HEK293T (cell line): ENCODE measurements around the gene CDADC1.

ENCODE experiments used
- ARNT ChIP-seq: fragments of 450-650 bp; IDR thresholded peaks from 2 replicates; pipeline ENCODE4 v1.6.1; 2017; ENCODE audit warnings: mild to moderate bottlenecking
- BHLHE40 ChIP-seq: fragments of 450-650 bp; IDR thresholded peaks from 2 replicates; pipeline ENCODE4 v1.6.1; 2016; ENCODE audit warnings: mild to moderate bottlenecking, moderate library complexity, borderline replicate concordance
- ELF4 ChIP-seq: fragments of 450-650 bp; IDR thresholded peaks from 2 replicates; pipeline ENCODE4 v1.6.1; 2017; ENCODE audit warnings: antibody characterized with exemption
- FOXA1 ChIP-seq: fragments of 450-650 bp; IDR thresholded peaks from 2 replicates; pipeline ENCODE4 v1.6.1; 2016; ENCODE audit warnings: mild to moderate bottlenecking
- FOXK2 ChIP-seq: fragments of 450-650 bp; IDR thresholded peaks from 2 replicates; pipeline ENCODE4 v1.6.1; 2016; ENCODE audit warnings: mild to moderate bottlenecking
- FOXM1 ChIP-seq: fragments of 450-650 bp; IDR thresholded peaks from 2 replicates; pipeline ENCODE4 v1.6.1; 2017; ENCODE audit warnings: mild to moderate bottlenecking, borderline replicate concordance
- L3MBTL2 ChIP-seq: fragments of 450-650 bp; conservative IDR thresholded peaks from 2 replicates; pipeline ENCODE4 v1.6.1; 2016; ENCODE audit warnings: mild to moderate bottlenecking
- LEF1 ChIP-seq: fragments of 450-650 bp; IDR thresholded peaks from 2 replicates; pipeline ENCODE4 v1.6.1; 2017; ENCODE audit warnings: mild to moderate bottlenecking, borderline replicate concordance
- SP1 ChIP-seq: fragments of 450-650 bp; IDR thresholded peaks from 2 replicates; pipeline ENCODE4 v1.6.1; 2017
- TARDBP ChIP-seq: fragments of 450-650 bp; IDR thresholded peaks from 2 replicates; pipeline ENCODE4 v1.6.1; 2016
- TF ChIP-seq, protein P1 (sequence below): fragments of 450-650 bp; IDR thresholded peaks from 2 replicates; pipeline ENCODE4 v1.6.1; 2016

DNA sequence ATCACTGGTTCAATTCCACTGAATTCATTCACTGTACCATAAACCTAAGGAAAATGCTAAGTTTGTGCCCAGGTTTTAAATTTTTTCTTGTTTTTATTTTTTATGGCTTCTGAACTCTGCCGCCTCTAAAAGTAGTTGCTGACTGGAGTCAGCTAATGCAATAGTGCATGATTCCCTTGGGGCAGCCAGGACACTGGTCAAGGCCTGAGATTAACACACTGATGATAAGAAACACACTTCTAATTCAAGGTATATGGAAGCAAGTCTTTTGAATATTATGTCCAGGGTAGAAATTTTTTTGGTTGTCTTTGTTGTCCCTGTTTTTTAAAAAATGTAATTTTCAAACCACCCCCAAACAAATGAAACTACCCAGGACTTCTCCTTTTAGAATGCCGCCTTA, 72.2 kb downstream of the CDADC1 start:
- TF ChIP-seq ARNT = no peak
- TF ChIP-seq, protein P1, sequence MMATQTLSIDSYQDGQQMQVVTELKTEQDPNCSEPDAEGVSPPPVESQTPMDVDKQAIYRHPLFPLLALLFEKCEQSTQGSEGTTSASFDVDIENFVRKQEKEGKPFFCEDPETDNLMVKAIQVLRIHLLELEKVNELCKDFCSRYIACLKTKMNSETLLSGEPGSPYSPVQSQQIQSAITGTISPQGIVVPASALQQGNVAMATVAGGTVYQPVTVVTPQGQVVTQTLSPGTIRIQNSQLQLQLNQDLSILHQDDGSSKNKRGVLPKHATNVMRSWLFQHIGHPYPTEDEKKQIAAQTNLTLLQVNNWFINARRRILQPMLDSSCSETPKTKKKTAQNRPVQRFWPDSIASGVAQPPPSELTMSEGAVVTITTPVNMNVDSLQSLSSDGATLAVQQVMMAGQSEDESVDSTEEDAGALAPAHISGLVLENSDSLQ = no peak
- no peak for TF ChIP-seq FOXK2
- no peak for TF ChIP-seq ELF4
- no peak for TF ChIP-seq TARDBP
- no peak for TF ChIP-seq LEF1
- TF ChIP-seq L3MBTL2 = no peak
- no peak for TF ChIP-seq FOXM1
- no peak for TF ChIP-seq SP1
- no peak for TF ChIP-seq FOXA1
- no peak for TF ChIP-seq BHLHE40
